Activated T-cell treated with anti-CD3 and anti-CD28 coated beads for 24 hours (primary cell): ENCODE results near the gene PHLDA3.
A peak's percentile ranks its signal among the peaks of the same experiment; 100 is the strongest.
"Not testable (repeated sequence)": the region's sequence is repeated elsewhere in the genome, so short reads cannot be mapped to it uniquely, and the experiment has no call there.

ENCODE experiments used
- DNase-seq: peaks from one replicate; pipeline ENCODE4 v3.0.0-alpha.2; 2020; ENCODE audit warnings: low read depth

Gene PHLDA3

DNA sequence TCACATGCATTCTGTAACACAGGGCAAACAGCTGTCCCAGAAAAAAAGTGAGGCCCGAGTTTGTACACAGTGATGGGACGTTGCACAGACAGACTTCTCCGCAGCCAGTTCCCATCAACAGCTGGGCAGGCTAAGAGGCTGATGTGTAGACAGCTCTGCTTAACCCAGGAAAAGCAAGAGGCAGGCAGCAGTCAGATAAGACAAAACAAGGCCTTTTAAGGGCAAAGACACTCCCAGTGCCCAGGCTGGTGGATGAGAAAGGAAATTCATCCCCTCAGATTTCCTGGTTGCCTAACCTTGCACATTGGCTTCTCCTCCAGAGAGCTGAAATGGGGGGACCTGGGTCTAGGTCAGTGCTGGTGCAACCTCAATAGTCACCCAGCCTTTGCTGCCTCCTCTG lies 17.2 kb upstream of the PHLDA3 start:
- no peak for DNase-seq

GRCh38 chr1:201485184-201485774 lies 16.3 kb upstream of the PHLDA3 start:
- DNase-seq = no peak

DNA sequence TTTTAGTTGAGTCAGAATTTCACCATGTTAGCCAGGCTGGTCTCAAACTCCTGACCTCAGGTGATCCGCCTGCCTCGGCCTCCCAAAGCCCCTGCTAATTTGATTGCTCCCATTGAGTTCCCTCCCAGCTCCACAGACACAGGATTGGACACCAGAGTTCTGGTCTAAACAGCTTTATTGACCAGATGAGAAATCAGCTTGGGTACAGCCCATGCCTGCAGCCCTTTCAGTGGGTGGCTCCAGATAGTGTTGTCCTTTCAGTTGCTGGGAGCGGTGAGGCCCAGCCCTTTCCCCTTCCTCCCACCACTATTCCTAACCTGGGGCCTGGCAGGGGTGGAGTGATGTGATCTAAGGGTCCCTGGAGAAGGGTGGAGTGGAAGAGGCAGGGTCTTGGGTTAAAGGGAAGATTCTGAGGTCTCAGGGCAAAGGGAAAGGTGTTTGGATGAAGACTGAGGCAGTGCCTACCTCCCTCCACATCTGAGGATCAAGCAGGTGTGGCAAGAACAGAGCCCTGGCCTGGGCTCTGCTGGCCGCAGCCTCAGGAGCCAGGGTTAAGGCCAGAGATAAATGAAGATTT lies 14.5 kb upstream of the PHLDA3 start:
- DNase-seq = no peak

GRCh38 chr1:201482755-201483154 lies 13.8 kb upstream of the PHLDA3 start:
- DNase-seq = no peak

DNA sequence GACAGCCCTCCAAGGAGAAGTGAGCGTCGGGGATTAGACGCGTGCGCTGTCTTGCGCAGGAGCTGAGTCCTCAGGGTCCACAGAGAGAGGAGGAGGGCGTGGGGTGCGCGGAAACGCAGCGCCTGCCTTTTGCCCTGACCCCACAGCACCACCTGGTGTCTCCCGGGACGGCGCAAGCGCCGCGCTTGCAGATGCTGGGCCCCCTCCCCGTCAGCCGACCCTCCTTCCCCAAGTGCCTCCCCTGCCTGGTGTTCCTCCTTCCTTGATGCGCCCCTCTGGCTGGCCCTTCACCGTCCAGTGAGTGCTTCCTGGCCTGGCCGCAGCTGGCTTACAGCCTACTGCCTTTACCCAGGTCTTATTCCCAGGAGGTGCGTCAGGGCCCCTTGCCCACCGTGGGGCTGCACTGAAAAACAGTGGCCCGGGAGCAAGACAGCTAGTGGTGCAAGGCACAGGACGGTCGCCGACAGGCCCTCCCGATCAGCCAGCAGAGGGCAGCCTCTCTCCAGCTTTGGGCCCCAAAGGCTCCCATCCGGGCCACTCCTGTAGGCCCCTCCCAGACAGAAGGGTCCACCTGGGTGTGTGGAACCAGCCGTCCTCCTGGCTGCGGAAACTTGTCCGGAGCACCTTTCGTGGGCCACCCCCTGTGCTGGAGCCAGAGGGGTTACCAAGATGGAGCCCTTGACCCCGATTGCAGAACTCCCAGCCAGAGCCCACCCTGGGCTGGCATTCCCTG lies 12.9 kb upstream of the PHLDA3 start:
- peak; percentile 70 for DNase-seq

GRCh38 chr1:201481004-201481380 lies 12.0 kb upstream of the PHLDA3 start:
- DNase-seq = no peak

DNA sequence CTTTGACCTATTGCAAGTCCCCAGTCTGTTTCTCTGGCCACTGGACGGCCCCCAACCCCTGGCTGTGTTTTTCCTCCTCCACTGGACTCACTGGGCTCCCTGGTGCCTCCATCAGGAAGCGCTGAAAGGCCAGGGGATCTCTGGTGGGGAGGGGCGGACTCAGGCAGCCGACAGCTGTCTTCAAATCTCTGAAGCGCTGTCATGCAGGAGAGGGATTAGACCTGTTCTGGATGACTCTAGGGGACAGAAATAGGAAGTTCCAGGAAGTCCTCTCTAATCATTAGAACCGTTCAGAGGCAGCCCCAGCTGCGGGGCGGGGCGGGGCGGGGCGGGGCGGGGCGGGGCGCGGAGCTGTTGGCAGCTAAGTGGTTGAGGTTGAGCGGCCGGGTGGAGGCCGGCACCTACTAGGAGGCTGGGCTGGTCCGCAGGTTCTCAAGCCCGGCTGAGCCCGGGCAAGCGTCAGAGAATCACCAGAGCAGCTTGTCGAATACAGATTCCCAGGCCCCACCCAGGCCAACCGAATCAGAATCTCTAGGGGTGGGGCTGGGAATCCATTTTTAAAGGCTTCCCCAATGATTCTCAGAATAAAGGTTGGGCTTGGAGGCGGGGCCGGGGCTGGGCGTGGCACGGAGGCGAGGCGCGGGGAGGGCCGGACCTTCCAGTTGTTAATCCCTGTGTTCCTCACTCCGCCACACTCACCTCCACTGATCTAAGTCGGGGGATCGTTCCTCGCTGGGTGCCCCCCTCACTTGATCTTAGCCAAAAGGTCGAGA lies 11.4 kb upstream of the PHLDA3 start:
- DNase-seq = peak; percentile 55

DNA sequence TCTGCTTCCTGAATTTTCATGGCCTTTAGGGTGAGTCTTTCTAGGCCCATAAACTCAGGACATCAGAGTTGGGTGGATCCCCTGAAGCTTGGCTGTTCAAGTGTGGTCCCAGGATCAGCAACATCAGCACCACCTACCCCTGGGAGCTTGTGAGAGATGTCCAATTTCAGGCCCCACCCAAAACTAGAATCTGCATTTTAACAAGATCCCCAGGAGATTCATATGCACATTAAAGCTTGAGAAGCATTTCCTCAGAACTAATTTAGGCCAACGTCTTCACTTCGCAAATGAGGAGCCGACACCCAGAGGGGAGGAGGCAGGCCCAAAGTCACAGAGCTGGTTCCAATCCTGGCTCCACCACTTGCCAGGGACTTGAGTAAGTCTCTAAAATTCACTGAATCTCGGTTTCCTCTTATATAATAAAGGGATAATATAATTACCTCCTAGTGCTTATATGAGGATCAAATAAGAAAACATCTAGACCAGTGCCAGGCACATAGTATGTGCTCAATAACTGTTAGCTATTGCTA lies 10.3 kb upstream of the PHLDA3 start:
- DNase-seq = no peak

DNA sequence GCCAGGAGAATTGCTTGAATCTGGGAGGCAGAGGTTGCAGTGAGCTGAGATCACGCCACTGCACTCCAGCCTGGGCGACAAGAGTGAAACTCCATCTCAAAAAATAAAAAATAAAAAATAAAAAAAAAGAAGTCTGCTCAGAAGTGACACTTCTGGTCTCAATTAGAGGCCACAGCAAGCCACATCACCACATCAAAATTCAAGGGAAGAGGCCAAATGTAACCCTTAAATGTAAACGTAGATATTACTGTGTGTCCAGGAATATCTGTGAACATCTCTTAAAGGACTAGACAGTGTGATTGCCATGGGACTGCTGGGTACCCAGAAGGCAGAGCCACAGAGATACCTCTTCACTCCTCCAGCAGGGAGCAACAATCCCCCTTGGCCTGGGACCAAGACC lies 9.7 kb upstream of the PHLDA3 start:
- DNase-seq = not testable (repeated sequence)

DNA sequence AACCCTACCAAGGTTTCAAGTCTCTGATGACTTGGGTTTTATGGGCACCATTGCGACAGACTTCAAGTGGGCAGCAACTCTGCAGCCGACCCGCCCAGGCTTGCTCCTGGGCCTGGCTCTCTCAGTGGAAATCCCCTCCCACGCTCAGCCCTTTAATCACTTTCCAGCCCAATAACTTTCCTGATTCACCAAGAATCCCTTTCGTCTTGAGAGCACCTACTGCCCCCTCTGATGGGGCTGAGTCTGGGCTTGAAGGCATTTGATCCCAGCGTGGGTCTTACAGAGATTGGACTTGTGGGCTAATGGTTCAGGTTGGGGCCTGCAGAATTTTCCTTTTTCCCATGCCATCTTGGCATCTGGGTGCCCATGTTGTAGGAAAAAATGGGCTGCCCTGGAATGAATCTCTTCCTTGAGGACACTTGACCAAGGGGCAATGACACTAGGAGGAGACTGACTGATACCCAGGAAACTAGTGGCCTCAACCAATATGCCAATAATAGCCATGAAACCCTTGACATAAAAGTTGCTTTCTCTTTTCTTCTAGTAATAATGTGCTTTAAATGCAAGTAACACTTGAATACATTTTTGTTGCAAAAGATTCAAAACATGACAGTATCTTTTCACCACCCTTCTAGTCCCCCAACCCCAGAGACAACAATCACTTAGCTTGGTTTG lies 7.8 kb upstream of the PHLDA3 start:
- DNase-seq = no peak

- DNase-seq = no peak
Measured at GRCh38 chr1:201475915-201476669, 7.1 kb upstream of the PHLDA3 start.

DNA sequence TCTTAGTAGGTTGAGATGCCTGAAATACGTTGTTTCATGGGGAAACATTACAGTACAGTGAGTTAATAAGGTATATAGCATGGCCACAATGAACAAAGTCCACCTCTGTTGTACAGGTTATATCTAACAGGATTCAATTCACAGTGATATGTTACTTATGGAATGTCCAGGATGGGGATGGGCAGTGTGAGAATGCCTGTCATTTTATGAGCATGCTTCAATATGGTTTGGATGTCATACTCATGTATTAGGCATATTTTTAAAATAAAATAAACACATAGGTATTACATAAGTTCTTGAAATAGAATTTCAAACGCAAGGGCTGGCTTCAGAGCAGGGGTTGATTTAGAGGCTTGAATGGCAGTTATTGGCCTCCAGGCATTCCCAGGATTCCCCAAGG lies 6.1 kb upstream of the PHLDA3 start:
- DNase-seq = no peak

DNA sequence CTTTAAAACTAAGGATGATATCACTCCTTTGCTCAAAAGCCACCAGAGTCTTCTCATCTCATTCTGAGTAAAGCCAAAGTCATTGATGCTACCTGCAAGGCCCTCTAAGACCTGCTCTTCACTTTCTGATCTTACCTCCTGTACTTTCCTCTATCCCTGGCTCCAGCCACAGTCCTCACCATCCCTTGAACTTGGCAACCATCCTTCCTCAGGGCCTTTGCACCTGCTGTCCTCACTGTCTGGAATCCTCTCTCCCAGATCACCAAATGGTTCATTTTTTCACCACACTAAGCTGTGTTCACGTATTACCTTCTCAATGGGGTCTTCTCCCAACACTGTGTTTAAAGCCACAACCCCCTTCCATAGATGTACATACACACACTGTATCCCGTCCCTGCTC lies 4.3 kb upstream of the PHLDA3 start:
- DNase-seq = no peak

GRCh38 chr1:201472321-201472720 lies 3.3 kb upstream of the PHLDA3 start:
- not testable (repeated sequence) for DNase-seq

GRCh38 chr1:201471772-201472171 lies 2.8 kb upstream of the PHLDA3 start:
- DNase-seq = no peak

- DNase-seq = no peak
Measured at GRCh38 chr1:201470581-201470980, 1.6 kb upstream of the PHLDA3 start.

DNA sequence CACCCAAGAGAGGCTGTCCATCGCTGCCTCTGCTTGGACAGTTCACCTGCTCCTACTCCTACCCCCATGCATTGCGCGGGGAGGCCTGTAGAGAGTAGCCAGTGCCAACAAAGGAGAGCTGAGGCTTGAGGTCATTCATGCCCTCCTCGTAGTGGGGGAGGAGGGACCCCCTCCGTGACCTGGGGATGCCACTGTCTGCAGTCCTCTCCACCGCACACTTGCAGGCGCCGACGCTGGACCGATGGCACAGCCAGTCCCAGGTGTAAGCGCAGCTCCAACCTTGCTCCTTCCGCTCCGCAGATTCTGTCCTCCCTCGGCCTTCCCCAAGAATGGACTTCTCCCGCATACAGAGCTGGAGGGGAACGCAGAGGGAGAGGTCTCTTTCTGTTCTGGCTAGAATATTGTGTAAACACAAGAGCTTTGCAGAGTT lies 672 bp upstream of the PHLDA3 start:
- no peak for DNase-seq

GRCh38 chr1:201468501-201468843 lies 516 bp downstream of the PHLDA3 start:
- no peak for DNase-seq

DNA sequence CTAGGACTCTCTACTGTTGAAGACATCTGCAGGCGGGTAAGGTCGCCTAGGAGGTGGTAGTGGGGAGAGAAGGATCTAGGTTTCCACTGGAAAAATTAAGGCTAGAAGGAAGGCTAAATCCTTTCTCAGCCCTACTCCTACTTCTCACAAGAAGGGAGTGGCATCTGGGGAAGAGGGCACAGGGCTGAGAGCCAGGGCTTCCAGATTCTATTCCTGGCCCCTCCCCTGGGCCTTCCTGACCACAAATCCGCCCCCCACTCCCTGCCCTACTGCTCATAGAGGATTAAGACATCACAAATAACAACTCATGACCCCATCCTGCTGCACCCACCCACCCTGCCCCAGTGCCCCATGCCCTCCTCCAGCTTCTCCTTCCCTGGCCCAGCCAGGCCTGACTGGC lies 2.5 kb downstream of the PHLDA3 start:
- no peak for DNase-seq

GRCh38 chr1:201465698-201466290 lies 3.2 kb downstream of the PHLDA3 start:
- DNase-seq = no peak

- DNase-seq = no peak
Measured at GRCh38 chr1:201463071-201463552, 5.9 kb downstream of the PHLDA3 start.
